Body of pancreas (tissue), 4 donors: Measurements from ENCODE around the gene EWSR1.

Experiments
- POLR2A ChIP-seq, 3 donors: fragments of 450-650 bp; IDR thresholded peaks; one replicate each; pipeline ENCODE4 v1.6.1; 2016; ENCODE audit warnings: antibody characterized with exemption in 3 of 3, mild to moderate bottlenecking in 2 of 3
- TF ChIP-seq, protein P1 (sequence below), 7 experiments: fragments of 450-650 bp in 4 of 7; fragments of 200-600 bp in 3 of 7; sonication (generic) in 3 of 7; IDR thresholded peaks; one replicate each; pipeline ENCODE4 v1.5.1; 2016 to 2019; ENCODE audit warnings: antibody characterized with exemption in 7 of 7

DNA sequence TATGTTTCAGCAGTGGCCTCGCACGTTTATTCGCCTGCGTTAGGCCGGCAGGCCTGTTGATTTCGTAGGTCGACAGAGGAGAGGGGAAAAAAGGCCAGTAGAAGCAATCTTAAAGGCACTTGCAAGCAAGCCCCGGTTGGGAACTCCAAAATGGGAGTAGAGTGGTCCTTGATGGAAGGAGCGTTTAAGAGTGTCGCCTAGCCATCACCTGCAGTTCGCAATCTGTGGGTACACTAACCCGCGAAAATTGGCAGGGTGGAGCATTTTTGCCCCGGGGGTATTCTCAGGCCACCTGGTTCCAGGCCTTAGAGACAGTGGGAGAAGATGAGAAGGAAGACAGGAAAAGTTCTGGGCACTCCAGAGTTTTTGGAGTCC lies 1.1 kb downstream of the EWSR1 start:
- no peak for TF ChIP-seq POLR2A (IDR thresholded peaks at IDR 0.05)
- TF ChIP-seq, protein P1, sequence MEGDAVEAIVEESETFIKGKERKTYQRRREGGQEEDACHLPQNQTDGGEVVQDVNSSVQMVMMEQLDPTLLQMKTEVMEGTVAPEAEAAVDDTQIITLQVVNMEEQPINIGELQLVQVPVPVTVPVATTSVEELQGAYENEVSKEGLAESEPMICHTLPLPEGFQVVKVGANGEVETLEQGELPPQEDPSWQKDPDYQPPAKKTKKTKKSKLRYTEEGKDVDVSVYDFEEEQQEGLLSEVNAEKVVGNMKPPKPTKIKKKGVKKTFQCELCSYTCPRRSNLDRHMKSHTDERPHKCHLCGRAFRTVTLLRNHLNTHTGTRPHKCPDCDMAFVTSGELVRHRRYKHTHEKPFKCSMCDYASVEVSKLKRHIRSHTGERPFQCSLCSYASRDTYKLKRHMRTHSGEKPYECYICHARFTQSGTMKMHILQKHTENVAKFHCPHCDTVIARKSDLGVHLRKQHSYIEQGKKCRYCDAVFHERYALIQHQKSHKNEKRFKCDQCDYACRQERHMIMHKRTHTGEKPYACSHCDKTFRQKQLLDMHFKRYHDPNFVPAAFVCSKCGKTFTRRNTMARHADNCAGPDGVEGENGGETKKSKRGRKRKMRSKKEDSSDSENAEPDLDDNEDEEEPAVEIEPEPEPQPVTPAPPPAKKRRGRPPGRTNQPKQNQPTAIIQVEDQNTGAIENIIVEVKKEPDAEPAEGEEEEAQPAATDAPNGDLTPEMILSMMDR (IDR thresholded peaks at IDR 0.05) = no peak
